ENCODE measurements around the gene DMAP1.
"Not testable (repeated sequence)": the region's sequence is repeated elsewhere in the genome, so short reads cannot be mapped to it uniquely, and the experiment has no call there.

DMAP1 gene, protein sequence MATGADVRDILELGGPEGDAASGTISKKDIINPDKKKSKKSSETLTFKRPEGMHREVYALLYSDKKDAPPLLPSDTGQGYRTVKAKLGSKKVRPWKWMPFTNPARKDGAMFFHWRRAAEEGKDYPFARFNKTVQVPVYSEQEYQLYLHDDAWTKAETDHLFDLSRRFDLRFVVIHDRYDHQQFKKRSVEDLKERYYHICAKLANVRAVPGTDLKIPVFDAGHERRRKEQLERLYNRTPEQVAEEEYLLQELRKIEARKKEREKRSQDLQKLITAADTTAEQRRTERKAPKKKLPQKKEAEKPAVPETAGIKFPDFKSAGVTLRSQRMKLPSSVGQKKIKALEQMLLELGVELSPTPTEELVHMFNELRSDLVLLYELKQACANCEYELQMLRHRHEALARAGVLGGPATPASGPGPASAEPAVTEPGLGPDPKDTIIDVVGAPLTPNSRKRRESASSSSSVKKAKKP

DNA sequence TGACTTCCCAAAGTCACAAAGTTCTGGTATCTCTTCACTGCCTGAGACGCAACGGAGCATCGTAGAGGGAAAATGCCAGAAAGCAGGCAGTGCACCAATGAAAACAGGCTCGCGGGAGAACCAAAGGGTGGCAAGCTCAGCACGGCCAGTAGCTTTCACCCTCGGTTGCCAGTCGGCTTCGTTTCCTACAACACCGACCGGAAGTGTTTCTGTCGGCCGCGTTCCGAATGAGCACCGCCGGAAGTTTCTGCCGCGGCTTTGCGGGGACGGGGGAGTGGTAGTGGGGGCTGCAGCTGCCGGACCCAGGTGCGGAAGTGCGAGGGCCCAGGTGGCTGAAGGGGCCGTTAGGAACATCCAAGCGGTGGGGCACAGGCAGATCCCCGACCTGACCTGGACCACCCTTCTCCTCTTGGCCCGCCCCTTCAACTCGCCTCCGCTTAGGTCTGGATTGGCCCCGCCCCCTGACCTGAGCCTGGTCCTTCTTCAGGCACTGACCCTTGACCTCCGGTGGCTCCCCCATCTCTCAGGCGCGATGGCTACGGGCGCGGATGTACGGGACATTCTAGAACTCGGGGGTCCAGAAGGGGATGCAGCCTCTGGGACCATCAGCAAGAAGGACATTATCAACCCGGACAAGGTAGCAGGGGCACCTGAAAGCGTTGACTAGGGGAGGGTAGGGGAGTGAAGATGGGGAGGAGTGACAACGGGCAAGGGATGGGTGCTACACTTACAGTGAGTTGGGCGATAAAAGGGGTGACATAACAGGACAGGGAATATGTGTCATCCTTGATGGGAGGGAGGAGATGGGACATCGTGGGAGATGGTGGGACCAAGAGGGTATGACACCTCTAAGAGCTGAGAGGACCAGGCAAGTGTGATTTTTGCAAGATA lies at the start of gene DMAP1:
DMAP1 (plus strand) TSS at position 250 of the 891 bp plus-strand sequence; CDS start at position 533, 283 bp downstream.
- DNase-seq (ENCODE audit: low spot score) = peak; percentile 90

DNA sequence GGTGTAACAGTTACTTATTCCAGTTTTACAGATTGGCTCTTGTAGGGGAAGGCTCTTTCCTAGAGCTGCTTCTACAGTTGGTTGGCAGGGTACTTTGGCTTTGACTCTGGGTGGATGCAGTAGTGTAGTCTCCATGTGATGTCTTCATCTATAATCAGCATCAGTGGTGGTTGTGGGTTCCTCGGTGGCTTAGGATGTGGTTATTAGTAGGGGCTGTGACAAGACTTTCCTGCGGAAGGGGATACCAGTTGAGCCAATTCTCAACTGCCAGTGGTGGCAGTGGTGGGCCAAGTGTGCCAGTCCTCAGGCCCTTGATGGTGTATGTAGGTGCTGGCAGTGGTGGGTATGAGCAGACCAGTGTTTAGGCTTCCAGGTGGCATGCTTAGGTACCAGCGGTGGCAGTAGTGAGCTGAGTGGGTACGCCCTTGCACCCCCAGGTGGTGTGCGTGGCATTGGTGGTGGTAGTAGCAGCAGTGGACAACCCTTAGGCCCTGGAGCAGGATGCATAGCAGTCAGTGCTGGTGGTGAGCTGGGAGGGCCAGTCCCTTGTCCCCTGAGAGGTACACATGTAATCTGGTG lies 44.7 kb upstream of the DMAP1 start:
- no peak for DNase-seq (ENCODE audit: low spot score)

DNA sequence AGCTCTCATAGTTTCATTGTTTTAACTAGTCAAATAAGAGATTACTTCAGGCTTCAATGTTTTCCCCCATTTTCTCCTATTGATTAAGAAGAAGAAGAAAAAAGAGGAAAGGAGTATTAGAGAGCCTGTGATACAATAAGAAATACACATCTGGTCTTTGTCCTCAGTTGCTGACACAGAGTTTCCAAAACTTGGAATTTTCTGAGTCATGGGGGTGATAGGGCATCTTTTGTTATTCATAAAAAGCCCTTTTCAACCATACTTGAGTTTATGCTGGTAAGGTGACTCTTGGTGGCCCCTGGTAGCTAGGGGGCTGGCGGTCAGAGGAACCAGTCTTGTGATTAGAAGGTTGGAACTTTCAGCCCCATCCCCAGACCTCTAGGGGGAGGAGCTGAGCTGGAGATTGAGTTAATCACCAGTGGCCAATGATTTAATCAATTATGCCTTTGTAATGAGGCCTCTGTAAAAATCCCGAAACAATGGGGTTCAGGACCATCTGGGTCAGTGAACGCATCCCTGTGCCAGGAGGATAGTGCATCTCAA lies 42.9 kb upstream of the DMAP1 start:
- no peak for DNase-seq (ENCODE audit: low spot score)

DNA sequence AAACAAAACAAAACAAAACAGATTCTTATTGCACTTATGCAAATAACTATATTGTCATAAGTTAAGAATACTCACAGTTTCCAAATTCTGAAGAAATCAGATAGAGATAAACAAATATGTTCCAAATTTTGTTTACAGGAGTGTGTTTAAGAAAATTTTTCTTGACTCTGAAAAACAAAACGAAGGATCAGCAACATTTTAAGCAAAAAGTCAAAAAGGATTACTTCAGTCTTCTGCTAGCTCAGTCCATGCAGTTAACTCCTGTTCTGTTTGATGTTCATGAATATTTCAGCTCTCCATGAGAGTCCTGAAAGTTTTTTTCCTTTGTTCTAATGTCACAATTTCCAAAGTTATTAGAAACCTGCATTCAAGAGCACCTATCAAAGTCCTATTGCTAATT lies 38.6 kb upstream of the DMAP1 start:
- no peak for DNase-seq (ENCODE audit: low spot score)

- no peak for DNase-seq (ENCODE audit: low spot score)
Measured at GRCh38 chr1:44200336-44200735, 12.9 kb upstream of the DMAP1 start.

- not testable (repeated sequence) for DNase-seq (ENCODE audit: low spot score)
Measured at GRCh38 chr1:44206545-44206944, 6.7 kb upstream of the DMAP1 start.

DNA sequence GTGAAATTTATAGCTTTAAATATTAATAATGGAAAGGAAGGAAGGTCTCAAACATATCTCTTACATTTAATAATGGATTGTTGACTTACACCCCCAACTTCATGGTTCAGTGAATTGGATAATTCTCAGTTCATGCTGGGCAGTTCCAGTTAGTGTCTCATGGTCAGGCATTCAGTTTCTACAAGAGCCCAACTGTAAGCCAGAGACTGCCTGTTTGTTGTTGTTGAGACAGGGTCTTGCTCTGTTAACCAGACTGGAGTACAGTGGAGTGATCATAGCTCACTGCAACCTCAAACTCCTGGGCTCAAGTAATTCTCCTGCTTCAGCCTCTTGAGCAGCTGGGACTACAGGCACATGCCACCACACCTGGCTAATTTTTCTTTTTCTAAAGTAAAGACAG lies 5.0 kb upstream of the DMAP1 start:
- no peak for DNase-seq (ENCODE audit: low spot score)

DNA sequence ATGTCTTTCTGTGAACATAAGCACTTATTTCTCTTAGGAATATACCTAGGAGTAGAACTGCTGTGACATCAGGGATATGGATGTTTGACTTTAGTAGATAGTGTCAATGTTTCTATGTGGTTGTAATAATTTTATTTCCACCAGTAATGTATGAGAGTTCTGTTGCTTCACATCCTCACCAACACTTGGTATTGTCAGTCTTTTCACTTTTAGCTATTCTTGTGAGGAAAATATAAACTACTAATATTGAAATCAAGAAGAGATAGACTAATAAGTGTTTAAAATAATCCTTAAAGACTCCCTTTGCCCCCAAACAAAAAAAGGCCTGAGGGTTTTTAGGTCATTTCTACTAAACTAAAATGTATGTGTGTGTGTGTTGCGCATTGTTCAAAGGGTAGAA lies 2.7 kb upstream of the DMAP1 start:
- no peak for DNase-seq (ENCODE audit: low spot score)

DNA sequence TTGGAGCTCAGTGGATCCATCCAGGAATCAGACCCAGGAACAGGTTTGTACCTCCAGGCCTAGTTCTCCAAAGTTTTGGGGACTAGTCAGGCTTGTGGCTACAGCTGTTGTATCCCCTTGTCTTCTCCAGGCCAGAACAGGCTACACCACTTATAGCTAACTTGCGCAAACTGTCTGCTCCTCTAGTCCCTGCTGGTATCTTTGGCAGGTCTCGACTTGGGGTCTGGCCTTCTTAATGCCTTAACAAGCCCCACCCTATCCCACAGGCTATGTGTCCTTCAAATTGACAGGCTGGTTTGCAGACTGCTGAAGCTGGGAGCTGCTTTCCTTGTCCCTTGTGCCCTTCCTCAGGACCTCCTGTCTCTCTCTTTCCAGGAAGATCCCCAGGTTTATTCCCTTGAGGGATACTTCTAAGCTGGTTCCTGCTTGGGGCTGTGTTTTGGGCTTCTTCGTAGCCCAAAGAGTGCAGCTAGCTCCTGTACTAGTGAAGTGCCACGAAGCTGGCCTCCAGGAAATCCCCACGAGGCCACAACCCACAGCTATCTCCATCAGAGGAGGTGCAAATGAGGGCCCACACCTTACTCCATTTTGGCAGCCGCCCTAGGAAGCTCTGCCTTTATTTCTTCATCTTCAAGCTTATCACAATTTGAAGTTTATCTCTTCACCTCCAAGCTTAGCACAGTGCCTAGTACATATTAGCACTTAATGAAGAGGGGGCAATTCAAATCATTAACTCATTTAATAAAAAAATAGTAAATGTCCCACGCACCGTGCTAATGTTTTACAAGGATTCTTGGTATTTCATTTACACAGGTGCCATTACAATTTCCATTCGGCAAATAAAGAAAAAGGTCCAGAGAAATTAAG lies 683 bp upstream of the DMAP1 start:
- DNase-seq (ENCODE audit: low spot score) = no peak

DNA sequence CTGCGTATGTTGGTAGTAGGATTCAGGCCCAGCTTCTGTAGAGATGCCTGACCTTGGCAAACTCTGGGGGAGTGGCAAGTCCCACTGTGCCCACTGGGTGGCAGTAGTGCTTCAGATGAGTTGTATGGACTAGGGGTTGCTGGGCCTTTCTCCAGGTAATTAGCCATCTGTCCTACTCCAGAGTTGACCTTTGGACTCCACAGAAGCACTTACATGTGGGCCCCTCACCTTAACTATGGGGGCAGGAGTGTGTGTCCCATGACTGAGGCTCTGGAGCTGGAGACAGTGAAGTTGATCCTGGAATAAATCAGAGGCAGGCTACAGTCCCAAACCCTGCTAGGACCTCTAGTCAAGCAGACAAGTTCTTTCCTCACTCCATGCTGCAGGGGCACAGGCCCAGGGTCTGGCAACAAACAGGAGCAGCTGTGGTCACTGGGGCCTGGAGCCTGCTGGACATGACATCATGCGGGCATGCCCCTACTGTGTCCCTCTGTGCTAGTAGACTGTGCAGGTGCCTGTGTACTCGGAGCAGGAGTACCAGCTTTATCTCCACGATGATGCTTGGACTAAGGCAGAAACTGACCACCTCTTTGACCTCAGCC lies 4.6 kb downstream of the DMAP1 start:
- peak; percentile 71 for DNase-seq (ENCODE audit: low spot score)

- no peak for DNase-seq (ENCODE audit: low spot score)
Measured at GRCh38 chr1:44218503-44219300, 5.4 kb downstream of the DMAP1 start.

DNA sequence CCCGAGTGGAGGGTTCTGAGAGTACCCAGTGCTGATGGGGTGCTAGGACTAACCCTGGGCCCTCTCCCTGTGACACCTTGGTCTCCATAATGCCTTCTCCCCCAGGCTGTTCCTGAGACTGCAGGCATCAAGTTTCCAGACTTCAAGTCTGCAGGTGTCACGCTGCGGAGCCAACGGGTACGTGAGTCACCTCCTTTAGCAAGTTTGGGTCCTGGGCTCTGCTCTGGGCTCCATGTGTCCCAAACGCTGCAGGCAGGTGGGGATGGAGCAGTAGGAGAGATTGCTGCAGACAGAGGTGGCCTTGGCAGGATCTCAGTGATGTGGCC lies 6.0 kb downstream of the DMAP1 start:
- no peak for DNase-seq (ENCODE audit: low spot score)

- DNase-seq (ENCODE audit: low spot score) = no peak
Measured at GRCh38 chr1:44220001-44220751, 6.9 kb downstream of the DMAP1 start.

DNA sequence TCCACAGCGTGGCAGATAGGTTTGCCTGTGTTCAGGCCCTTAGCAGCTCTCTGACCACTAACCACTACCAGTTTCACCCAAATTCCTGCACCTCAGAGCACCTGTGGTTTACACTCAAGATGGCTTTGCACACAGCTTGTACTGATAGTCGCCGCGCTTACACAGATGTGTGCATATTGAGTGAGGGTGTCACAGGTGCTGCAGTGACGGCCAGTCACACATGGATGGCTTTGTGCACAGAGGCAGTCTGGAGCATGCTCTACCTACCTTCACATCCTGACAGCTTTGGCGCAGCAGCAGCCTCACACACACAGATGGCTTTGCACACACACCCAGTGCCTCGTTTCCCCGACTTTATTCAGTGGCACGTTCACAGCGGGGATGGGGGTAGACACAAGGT lies 7.5 kb downstream of the DMAP1 start:
- DNase-seq (ENCODE audit: low spot score) = no peak

- DNase-seq (ENCODE audit: low spot score) = no peak
Measured at GRCh38 chr1:44221769-44222168, 8.5 kb downstream of the DMAP1 start.

DNA sequence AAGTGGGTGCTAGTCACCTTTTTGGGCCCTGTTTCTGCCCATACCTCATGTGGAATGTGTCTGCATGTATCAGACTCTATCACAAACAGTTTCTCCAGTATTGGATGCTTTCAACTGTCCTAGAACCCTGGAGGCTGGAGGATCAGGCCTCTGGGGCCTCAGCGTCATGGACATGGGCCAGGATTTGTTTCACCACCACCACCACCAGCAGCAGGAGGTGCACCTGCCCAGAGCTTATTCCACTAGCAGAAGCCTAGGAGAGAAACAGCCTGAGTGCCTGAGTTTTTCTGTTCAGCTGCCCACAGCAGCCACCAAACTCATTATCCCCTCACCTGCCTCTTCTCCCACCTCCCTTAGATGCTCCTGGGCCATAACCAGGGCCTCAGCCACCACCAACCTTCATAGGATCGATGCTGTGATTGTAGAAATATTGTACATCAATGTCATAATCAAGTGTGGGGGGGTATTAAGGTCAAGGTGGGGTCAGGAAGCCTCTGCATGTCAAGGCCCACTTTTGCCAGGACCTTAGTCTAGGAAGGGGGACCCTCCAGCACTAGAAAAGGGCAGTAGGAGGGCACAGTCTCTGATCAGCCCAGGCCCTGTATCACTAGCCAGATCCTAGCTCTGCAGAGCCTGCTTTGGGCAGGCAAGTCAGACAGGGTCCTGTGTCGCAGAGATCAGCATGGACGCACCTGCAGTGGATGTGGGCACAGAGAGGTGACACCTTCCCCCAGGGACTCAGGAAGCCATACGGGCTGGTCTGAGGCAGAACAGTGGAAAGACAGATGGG lies 9.3 kb downstream of the DMAP1 start:
- no peak for DNase-seq (ENCODE audit: low spot score)

DNA sequence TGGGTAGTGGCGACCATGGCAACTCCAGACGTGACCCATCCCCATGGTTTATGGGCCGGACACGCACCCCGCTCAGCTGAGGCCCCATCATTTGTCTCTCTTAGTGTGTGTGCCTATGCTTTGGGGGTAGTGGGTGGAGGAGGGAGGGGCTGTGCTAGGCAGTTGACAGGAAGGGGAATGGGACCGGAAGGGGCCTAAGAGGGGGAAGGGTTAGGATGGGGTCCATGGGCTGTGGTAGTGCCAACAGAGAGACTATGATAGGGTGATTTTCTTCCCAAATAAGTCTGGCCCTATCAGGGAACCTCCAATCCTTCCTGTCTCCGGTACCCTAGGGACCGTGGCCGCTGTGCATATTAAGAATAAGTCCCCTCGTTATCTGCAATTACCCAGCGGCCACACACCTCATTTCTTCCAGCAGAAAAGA lies 9.9 kb downstream of the DMAP1 start:
- no peak for DNase-seq (ENCODE audit: low spot score)

DNA sequence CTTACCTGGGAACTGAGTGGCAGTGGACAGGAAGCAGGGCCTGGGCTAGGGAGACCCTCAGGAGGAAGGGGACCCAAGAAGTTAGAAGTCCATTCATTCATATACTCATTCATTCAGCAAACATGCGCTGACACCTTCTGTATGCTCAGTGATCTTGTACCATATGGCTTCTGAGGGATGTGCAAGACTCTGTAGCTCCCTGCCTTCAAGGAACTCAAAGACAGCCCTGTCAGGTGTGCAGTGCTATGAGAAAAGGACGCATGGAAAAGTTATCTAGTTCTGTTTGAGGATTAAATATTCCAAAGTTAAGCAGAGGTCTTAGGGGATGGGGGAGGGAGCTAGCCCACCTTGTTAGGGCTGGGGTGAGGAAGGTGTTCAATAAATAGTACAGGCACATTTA lies 12.5 kb downstream of the DMAP1 start:
- DNase-seq (ENCODE audit: low spot score) = no peak

DNA sequence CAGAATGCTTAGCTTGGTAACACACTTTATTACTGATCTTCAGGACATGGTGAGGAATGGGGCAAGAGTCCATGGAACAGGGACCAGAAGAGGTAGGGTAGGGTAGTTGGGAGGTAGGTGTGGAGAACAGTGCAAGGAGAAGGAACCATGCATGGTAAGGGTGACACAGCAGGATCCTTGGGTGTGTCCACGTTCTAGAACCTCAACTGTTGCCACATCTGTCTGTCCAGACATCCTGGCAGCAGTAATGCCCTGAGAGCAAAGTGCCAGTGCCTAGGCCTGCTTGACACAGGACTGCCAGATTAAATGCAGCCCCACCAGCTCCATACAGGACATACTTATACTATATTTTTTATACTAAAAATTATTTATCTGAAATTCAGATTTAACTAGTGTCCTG lies 13.9 kb downstream of the DMAP1 start:
- no peak for DNase-seq (ENCODE audit: low spot score)

All from RKO (cell line).